ENCODE measurements around the gene LRRC8E. TPM values are rescaled to one million over a fixed set of nuclear protein-coding genes. Genes with fewer than 3 reads are reported as not detected.

The LRRC8E gene
- total RNA-seq, 1 experiment from 2014 or later, result 20.1 TPM

- Histone ChIP-seq H3K4me3 (no peak overlapping the region), H3K27me3 (no peaks in the 10 kb centered on the region), H3K36me3 (no peaks in the 10 kb centered on the region), H3K9me3 (no peaks in the 10 kb centered on the region)
- DNase-seq, result no peak
Measured at GRCh38 chr19:7863157-7863970, 24.9 kb upstream of the LRRC8E start.

GRCh38 chr19:7863971-7864689, 24.2 kb upstream of the LRRC8E start:
- Histone ChIP-seq H3K4me3 (no peak overlapping the region), H3K27me3 (no peaks in the 10 kb centered on the region), H3K9me3 (no peaks in the 10 kb centered on the region), H3K36me3 (no peaks in the 10 kb centered on the region)
- no peak for DNase-seq

- Histone ChIP-seq H3K27me3 (no peaks in the 10 kb centered on the region), H3K9me3 (no peaks in the 10 kb centered on the region), H3K36me3 (no peaks in the 10 kb centered on the region), H3K4me3 (no peak overlapping the region)
- DNase-seq, result no peak
Measured at GRCh38 chr19:7864690-7865074, 23.6 kb upstream of the LRRC8E start.

GRCh38 chr19:7865262-7865911, 22.9 kb upstream of the LRRC8E start:
- DNase-seq, result no peak
- Histone ChIP-seq H3K27me3 (no peaks in the 10 kb centered on the region), H3K36me3 (no peaks in the 10 kb centered on the region), H3K9me3 (no peaks in the 10 kb centered on the region), H3K4me3 (no peak overlapping the region)

- H3K36me3 ChIP-seq, result no peaks in the 10 kb centered on the region
- no peaks in the 10 kb centered on the region for H3K9me3 ChIP-seq
- H3K27me3 ChIP-seq, result no peaks in the 10 kb centered on the region
- no peak for DNase-seq
- H3K4me3 ChIP-seq, result no peak overlapping the region
Measured at GRCh38 chr19:7866399-7867091, 21.8 kb upstream of the LRRC8E start.

- no peaks in the 10 kb centered on the region for H3K36me3 ChIP-seq
- H3K9me3 ChIP-seq, result no peaks in the 10 kb centered on the region
- H3K27me3 ChIP-seq, result no peaks in the 10 kb centered on the region; the same call in 1 of the 2 replicates
- no peak overlapping the region for H3K4me3 ChIP-seq
- DNase-seq, result no peak
Measured at GRCh38 chr19:7867092-7867844, 21.0 kb upstream of the LRRC8E start.

- H3K9me3 ChIP-seq, result no peaks in the 10 kb centered on the region
- H3K4me3 ChIP-seq, result peak overlapping the region; percentile 48
- DNase-seq, result peak; percentile 59
- H3K36me3 ChIP-seq, result no peaks in the 10 kb centered on the region
- H3K27me3 ChIP-seq, result peaks cover 10% of the 10 kb centered on the region
Measured at GRCh38 chr19:7868326-7868670, 20.0 kb upstream of the LRRC8E start.

- DNase-seq, result peak; percentile 90
- Histone ChIP-seq H3K27me3 (peaks cover 15% of the 10 kb centered on the region), H3K4me3 (peak overlapping the region; percentile 48), H3K9me3 (no peaks in the 10 kb centered on the region), H3K36me3 (no peaks in the 10 kb centered on the region)
Measured at GRCh38 chr19:7868671-7869452, 19.4 kb upstream of the LRRC8E start.

GRCh38 chr19:7869453-7869909, 18.8 kb upstream of the LRRC8E start:
- no peaks in the 10 kb centered on the region for H3K36me3 ChIP-seq
- DNase-seq, result peak; percentile 70
- peak overlapping the region; percentile 48 for H3K4me3 ChIP-seq
- H3K9me3 ChIP-seq, result no peaks in the 10 kb centered on the region
- H3K27me3 ChIP-seq, result peaks cover 19% of the 10 kb centered on the region

- DNase-seq, result peak; percentile 85
- Histone ChIP-seq H3K9me3 (no peaks in the 10 kb centered on the region), H3K36me3 (no peaks in the 10 kb centered on the region), H3K27me3 (peaks cover 24% of the 10 kb centered on the region), H3K4me3 (peak overlapping the region; percentile 48)
Measured at GRCh38 chr19:7869910-7870511, 18.3 kb upstream of the LRRC8E start.

GRCh38 chr19:7870571-7871436, 17.5 kb upstream of the LRRC8E start:
- H3K4me3 ChIP-seq, result no peak overlapping the region
- H3K36me3 ChIP-seq, result no peaks in the 10 kb centered on the region
- peak; percentile 89 for DNase-seq
- H3K9me3 ChIP-seq, result no peaks in the 10 kb centered on the region
- H3K27me3 ChIP-seq, result peaks cover 24% of the 10 kb centered on the region

- no peaks in the 10 kb centered on the region for H3K36me3 ChIP-seq
- peaks cover 24% of the 10 kb centered on the region for H3K27me3 ChIP-seq
- DNase-seq, result peak; percentile 97
- no peaks in the 10 kb centered on the region for H3K9me3 ChIP-seq
- H3K4me3 ChIP-seq, result peak overlapping the region; percentile 13
Measured at GRCh38 chr19:7871437-7872305, 16.6 kb upstream of the LRRC8E start.

GRCh38 chr19:7872306-7873204, 15.8 kb upstream of the LRRC8E start:
- Histone ChIP-seq H3K27me3 (peaks cover 24% of the 10 kb centered on the region), H3K36me3 (no peaks in the 10 kb centered on the region), H3K9me3 (no peaks in the 10 kb centered on the region), H3K4me3 (peak overlapping the region; percentile 11; the same call in 1 of the 2 replicates)
- DNase-seq, result no peak
